HepG2 (cell line): ENCODE data around the gene HCAR1.
"Not testable (repeated sequence)": the region's sequence is repeated elsewhere in the genome, so short reads cannot be mapped to it uniquely, and the experiment has no call there.

Experiments
- ARNT ChIP-seq: fragments of 450-650 bp; IDR thresholded peaks from 2 replicates; pipeline ENCODE4 v1.6.1; 2017
- ATF1 ChIP-seq: IDR thresholded peaks from 2 replicates; pipeline ENCODE4 v1.6.1; 2016; ENCODE audit warnings: mild to moderate bottlenecking, control low read depth
- ETV6 ChIP-seq: sonication (generic); formaldehyde crosslinking; conservative IDR thresholded peaks from 2 replicates; pipeline ENCODE4 v1.4.0; 2020; ENCODE audit warnings: missing genetic modification reagents
- NFE2L1 ChIP-seq: sonication (generic); formaldehyde crosslinking; IDR thresholded peaks from 2 replicates; pipeline ENCODE4 v1.4.0; 2020; ENCODE audit warnings: missing genetic modification reagents, mild to moderate bottlenecking, borderline replicate concordance
- POLR2A ChIP-seq, 2 experiments: IDR thresholded peaks; 2 replicates each; pipeline ENCODE4 v1.6.1; 2011; ENCODE audit warnings: low read depth in 2 of 2, low read length in 2 of 2, mild to moderate bottlenecking in 1 of 2, moderate library complexity in 1 of 2; ENCODE audit not compliant: insufficient read depth in 1 of 2
- RCOR2 ChIP-seq: IDR thresholded peaks from 2 replicates; pipeline ENCODE4 v1.6.1; 2016; ENCODE audit warnings: missing biosample characterization, missing genetic modification reagents
- REXO4 ChIP-seq: sonication (generic); formaldehyde crosslinking; IDR thresholded peaks from 2 replicates; pipeline ENCODE4 v1.8.0; 2022; ENCODE audit warnings: missing genetic modification reagents, mild to moderate bottlenecking, borderline replicate concordance
- ZBTB4 ChIP-seq: sonication (generic); formaldehyde crosslinking; IDR thresholded peaks from 2 replicates; pipeline ENCODE4 v1.4.0; 2020; ENCODE audit warnings: missing genetic modification reagents, mild to moderate bottlenecking, borderline replicate concordance
- ZNF207 ChIP-seq: fragments of 450-650 bp; IDR thresholded peaks from 2 replicates; pipeline ENCODE4 v1.6.1; 2016; ENCODE audit warnings: antibody characterized with exemption, borderline replicate concordance
- ZNF569 ChIP-seq: sonication (generic); formaldehyde crosslinking; IDR thresholded peaks from 2 replicates; pipeline ENCODE4 v1.5.0; 2020; ENCODE audit warnings: mild to moderate bottlenecking, missing genetic modification reagents, moderate library complexity, borderline replicate concordance
- TF ChIP-seq, protein P1 (sequence below): sonication (generic); formaldehyde crosslinking; IDR thresholded peaks from 2 replicates; pipeline ENCODE4 v1.5.0; 2020; ENCODE audit warnings: mild to moderate bottlenecking, missing genetic modification reagents, moderate library complexity
- TF ChIP-seq, protein P2 (sequence below): sonication (generic); formaldehyde crosslinking; IDR thresholded peaks from 2 replicates; pipeline ENCODE4 v1.8.0; 2022; ENCODE audit warnings: mild to moderate bottlenecking, missing genetic modification reagents; ENCODE audit not compliant: insufficient replicate concordance
- TF ChIP-seq, protein P3 (sequence below): IDR thresholded peaks from 2 replicates; pipeline ENCODE4 v1.6.1; 2016; ENCODE audit warnings: low read depth

- TF ChIP-seq ZBTB4 (CRISPR knock-in tag); RCOR2 (CRISPR knock-in tag); POLR2A (IDR thresholded peaks at IDR 0.05; ENCODE audit: insufficient read depth in 1 of 2, low read depth in 2 of 2, low read length in 2 of 2); ETV6 (CRISPR knock-in tag); ZNF569; ARNT; NFE2L1 (CRISPR knock-in tag); ZNF207; REXO4 (CRISPR knock-in tag); ATF1: not testable (repeated sequence)
- TF ChIP-seq, protein P1, sequence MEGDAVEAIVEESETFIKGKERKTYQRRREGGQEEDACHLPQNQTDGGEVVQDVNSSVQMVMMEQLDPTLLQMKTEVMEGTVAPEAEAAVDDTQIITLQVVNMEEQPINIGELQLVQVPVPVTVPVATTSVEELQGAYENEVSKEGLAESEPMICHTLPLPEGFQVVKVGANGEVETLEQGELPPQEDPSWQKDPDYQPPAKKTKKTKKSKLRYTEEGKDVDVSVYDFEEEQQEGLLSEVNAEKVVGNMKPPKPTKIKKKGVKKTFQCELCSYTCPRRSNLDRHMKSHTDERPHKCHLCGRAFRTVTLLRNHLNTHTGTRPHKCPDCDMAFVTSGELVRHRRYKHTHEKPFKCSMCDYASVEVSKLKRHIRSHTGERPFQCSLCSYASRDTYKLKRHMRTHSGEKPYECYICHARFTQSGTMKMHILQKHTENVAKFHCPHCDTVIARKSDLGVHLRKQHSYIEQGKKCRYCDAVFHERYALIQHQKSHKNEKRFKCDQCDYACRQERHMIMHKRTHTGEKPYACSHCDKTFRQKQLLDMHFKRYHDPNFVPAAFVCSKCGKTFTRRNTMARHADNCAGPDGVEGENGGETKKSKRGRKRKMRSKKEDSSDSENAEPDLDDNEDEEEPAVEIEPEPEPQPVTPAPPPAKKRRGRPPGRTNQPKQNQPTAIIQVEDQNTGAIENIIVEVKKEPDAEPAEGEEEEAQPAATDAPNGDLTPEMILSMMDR (CRISPR knock-in tag): not testable (repeated sequence)
- TF ChIP-seq, protein P2, sequence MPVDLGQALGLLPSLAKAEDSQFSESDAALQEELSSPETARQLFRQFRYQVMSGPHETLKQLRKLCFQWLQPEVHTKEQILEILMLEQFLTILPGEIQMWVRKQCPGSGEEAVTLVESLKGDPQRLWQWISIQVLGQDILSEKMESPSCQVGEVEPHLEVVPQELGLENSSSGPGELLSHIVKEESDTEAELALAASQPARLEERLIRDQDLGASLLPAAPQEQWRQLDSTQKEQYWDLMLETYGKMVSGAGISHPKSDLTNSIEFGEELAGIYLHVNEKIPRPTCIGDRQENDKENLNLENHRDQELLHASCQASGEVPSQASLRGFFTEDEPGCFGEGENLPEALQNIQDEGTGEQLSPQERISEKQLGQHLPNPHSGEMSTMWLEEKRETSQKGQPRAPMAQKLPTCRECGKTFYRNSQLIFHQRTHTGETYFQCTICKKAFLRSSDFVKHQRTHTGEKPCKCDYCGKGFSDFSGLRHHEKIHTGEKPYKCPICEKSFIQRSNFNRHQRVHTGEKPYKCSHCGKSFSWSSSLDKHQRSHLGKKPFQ (CRISPR knock-in tag): not testable (repeated sequence)
- TF ChIP-seq, protein P3, sequence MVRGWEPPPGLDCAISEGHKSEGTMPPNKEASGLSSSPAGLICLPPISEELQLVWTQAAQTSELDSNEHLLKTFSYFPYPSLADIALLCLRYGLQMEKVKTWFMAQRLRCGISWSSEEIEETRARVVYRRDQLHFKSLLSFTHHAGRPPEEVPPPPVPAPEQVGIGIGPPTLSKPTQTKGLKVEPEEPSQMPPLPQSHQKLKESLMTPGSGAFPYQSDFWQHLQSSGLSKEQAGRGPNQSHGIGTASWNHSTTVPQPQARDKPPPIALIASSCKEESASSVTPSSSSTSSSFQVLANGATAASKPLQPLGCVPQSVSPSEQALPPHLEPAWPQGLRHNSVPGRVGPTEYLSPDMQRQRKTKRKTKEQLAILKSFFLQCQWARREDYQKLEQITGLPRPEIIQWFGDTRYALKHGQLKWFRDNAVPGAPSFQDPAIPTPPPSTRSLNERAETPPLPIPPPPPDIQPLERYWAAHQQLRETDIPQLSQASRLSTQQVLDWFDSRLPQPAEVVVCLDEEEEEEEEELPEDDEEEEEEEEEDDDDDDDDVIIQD (CRISPR knock-in tag): not testable (repeated sequence)
These were observed 19.4 kb downstream of the HCAR1 start for GRCh38 chr12:122711266-122711665.
